ENCODE results near the gene CSNK1D.

The CSNK1D gene

GRCh38 chr17:82295472-82295814 lies 21.9 kb upstream of the CSNK1D start:
- peaks cover 48% of the 10 kb centered on the region for H3K36me3 Mint-ChIP-seq (ENCODE audit: insufficient read depth)
- H3K4me1 Mint-ChIP-seq (ENCODE audit: low read depth in 2 of 2), result peaks cover 39 to 40% of the 10 kb centered on the region in 2 donors
- DNase-seq (no peak), ATAC-seq (replicated peaks) (no peak)
- H3K27me3 Mint-ChIP-seq, result no peaks in the 10 kb centered on the region
- H3K27ac Mint-ChIP-seq, result no peak overlapping the region
- peaks cover 0 to 2% of the 10 kb centered on the region in 2 donors for H3K9me3 Mint-ChIP-seq
- no peak overlapping the region for H3K4me3 Mint-ChIP-seq

- Mint-ChIP-seq H3K27me3 (no peaks in the 10 kb centered on the region), H3K9me3 (peaks cover 0 to 2% of the 10 kb centered on the region in 2 donors), H3K4me1 (ENCODE audit: low read depth in 2 of 2) (peaks cover 31% of the 10 kb centered on the region in 2 donors), H3K36me3 (ENCODE audit: insufficient read depth) (peaks cover 41% of the 10 kb centered on the region), H3K27ac (peak overlapping the region; percentile 21 to 72), H3K4me3 (peak overlapping the region; percentile 62 to 67)
- ATAC-seq (replicated peaks) (no peak), DNase-seq (no peak)
Observed at GRCh38 chr17:82294064-82294773, 20.7 kb upstream of the CSNK1D start.

- Mint-ChIP-seq H3K27me3 (no peaks in the 10 kb centered on the region), H3K4me3 (peak overlapping the region; percentile 83 to 84), H3K9me3 (peaks cover 0 to 2% of the 10 kb centered on the region in 2 donors), H3K4me1 (ENCODE audit: low read depth in 2 of 2) (peaks cover 15 to 20% of the 10 kb centered on the region in 2 donors), H3K36me3 (ENCODE audit: insufficient read depth) (peaks cover 25% of the 10 kb centered on the region), H3K27ac (peak overlapping the region; percentile 91 to 93)
- ATAC-seq (replicated peaks), result peak; percentile 83
- peak; percentile 87 to 88 (median 88) for DNase-seq
Observed at GRCh38 chr17:82292251-82293154, 19.0 kb upstream of the CSNK1D start.

DNA sequence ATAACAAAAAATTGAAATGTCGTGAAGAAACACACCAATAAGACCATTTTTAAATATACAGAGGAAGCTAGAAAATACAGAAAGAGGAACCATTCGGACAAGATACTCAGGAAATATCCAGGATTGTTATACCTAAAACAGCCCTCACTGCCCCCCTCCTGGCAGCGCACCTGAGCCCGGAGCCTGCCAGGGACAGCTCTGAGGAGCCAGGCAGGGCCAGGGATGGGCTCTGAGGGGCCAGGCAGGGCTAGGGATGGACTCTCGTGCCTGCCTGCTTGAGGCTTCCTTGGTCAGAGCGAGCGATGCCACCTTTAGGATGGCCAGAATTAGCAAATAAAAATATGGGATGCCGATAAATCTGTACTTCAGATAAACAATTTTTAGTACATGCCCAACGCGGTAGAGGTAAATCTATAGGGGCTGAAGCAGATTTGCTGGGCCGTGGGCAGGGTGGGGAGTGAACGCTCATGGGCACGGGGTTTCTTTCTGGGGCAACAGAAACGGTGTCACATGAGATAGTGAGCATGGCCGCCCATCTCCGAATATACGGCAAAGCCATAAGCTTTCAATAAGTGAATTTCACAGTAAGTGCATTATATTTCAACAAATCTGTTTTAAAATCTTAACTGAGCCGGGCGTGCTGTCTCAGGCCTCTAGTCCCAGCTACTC lies 18.2 kb upstream of the CSNK1D start:
- peaks cover 0 to 2% of the 10 kb centered on the region in 2 donors for H3K9me3 Mint-ChIP-seq
- no peak for ATAC-seq (replicated peaks)
- peaks cover 19% of the 10 kb centered on the region for H3K36me3 Mint-ChIP-seq (ENCODE audit: insufficient read depth)
- peak overlapping the region; percentile 68 to 84 for H3K4me3 Mint-ChIP-seq
- peak overlapping the region; percentile 19 to 91 for H3K27ac Mint-ChIP-seq
- H3K27me3 Mint-ChIP-seq, result no peaks in the 10 kb centered on the region
- no peak for DNase-seq
- H3K4me1 Mint-ChIP-seq (ENCODE audit: low read depth in 2 of 2), result peaks cover 8 to 15% of the 10 kb centered on the region in 2 donors

GRCh38 chr17:82287868-82288801 lies 14.6 kb upstream of the CSNK1D start:
- Mint-ChIP-seq H3K9me3 (no peaks in the 10 kb centered on the region), H3K27me3 (no peaks in the 10 kb centered on the region), H3K36me3 (ENCODE audit: insufficient read depth) (peaks cover 8% of the 10 kb centered on the region), H3K27ac (no peak overlapping the region), H3K4me1 (ENCODE audit: low read depth in 2 of 2) (peaks cover 4 to 7% of the 10 kb centered on the region in 2 donors), H3K4me3 (no peak overlapping the region)
- DNase-seq, result no peak
- no peak for ATAC-seq (replicated peaks)

- Mint-ChIP-seq H3K4me1 (ENCODE audit: low read depth in 2 of 2) (peaks cover 5 to 7% of the 10 kb centered on the region in 2 donors), H3K4me3 (no peak overlapping the region), H3K36me3 (ENCODE audit: insufficient read depth) (peaks cover 2% of the 10 kb centered on the region), H3K27me3 (no peaks in the 10 kb centered on the region), H3K9me3 (no peaks in the 10 kb centered on the region), H3K27ac (no peak overlapping the region)
- DNase-seq (no peak), ATAC-seq (replicated peaks) (no peak)
Observed at GRCh38 chr17:82287013-82287867, 13.7 kb upstream of the CSNK1D start.

GRCh38 chr17:82285141-82285540 lies 11.6 kb upstream of the CSNK1D start:
- Mint-ChIP-seq H3K4me3 (no peak overlapping the region), H3K36me3 (ENCODE audit: insufficient read depth) (peaks cover 6% of the 10 kb centered on the region), H3K27me3 (no peaks in the 10 kb centered on the region), H3K27ac (no peak overlapping the region), H3K9me3 (no peaks in the 10 kb centered on the region), H3K4me1 (ENCODE audit: low read depth in 2 of 2) (peaks cover 17 to 22% of the 10 kb centered on the region in 2 donors)
- DNase-seq (no peak), ATAC-seq (replicated peaks) (no peak)

GRCh38 chr17:82283208-82283749 lies 9.8 kb upstream of the CSNK1D start:
- H3K9me3 Mint-ChIP-seq, result no peaks in the 10 kb centered on the region
- H3K4me1 Mint-ChIP-seq (ENCODE audit: low read depth in 2 of 2), result peaks cover 19 to 22% of the 10 kb centered on the region in 2 donors
- peaks cover 6% of the 10 kb centered on the region for H3K36me3 Mint-ChIP-seq (ENCODE audit: insufficient read depth)
- H3K27me3 Mint-ChIP-seq, result no peaks in the 10 kb centered on the region
- ATAC-seq (replicated peaks), result peak; percentile 59
- no peak for DNase-seq
- H3K4me3 Mint-ChIP-seq, result peak overlapping the region in 1 of 2 donors; percentile 42
- H3K27ac Mint-ChIP-seq, result no peak overlapping the region

DNA sequence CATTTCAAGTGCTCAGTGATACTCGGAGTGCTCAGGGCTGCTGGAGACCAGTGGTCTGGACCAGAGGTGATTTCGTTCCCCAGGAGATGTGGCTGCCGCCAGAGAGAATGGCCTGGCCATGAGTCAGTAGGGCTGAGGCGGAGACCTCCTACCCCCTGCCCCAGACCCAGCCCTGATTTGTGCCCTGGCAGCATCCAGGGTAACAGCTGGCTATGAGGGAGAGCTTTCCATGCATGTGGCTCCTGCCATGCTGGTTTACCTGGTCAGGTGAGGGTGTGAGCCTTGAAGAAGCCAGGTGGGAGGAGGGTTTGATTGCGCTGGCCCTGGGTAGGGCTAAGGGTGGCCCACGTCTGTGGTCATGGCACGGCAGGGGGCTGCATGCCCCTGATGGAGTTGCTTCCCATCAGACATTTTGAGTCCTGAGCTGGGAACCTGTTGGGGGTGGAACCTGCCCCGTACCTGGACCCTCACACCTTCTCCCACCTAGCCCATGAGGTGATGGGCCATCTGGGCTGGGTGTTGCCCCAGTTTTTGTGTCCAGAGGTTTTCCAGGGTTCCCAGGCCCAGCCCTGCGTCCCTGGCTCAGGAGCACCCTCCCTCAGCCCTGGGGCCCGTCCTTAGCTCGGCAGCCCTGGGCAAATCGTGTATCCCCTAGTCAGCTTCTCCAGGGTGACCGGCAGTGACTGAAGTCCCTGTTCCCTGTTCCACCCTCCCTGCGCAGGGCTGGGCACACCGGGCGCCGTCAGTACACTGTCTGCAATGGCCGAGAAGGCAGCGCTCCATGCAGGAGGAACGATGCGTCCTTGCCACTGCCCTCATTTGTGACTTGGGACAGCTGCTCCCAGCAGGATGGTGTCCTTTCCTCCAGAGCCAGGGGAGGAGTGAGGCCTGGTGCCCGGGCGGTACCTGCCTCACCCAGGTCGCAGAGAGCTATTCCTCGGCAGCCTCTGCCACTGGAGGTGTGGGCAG lies 9.0 kb upstream of the CSNK1D start:
- H3K27ac Mint-ChIP-seq, result peak overlapping the region in 1 of 2 donors; percentile 65
- H3K9me3 Mint-ChIP-seq, result no peaks in the 10 kb centered on the region
- DNase-seq, result no peak
- peaks cover 21 to 22% of the 10 kb centered on the region in 2 donors for H3K4me1 Mint-ChIP-seq (ENCODE audit: low read depth in 2 of 2)
- peak overlapping the region; percentile 14 to 56 for H3K4me3 Mint-ChIP-seq
- no peaks in the 10 kb centered on the region for H3K27me3 Mint-ChIP-seq
- ATAC-seq (replicated peaks), result no peak
- H3K36me3 Mint-ChIP-seq (ENCODE audit: insufficient read depth), result peaks cover 6% of the 10 kb centered on the region

- Mint-ChIP-seq H3K27me3 (no peaks in the 10 kb centered on the region), H3K36me3 (ENCODE audit: insufficient read depth) (peaks cover 6% of the 10 kb centered on the region), H3K9me3 (no peaks in the 10 kb centered on the region), H3K4me3 (peak overlapping the region; percentile 14 to 56), H3K27ac (peak overlapping the region in 1 of 2 donors; percentile 65), H3K4me1 (ENCODE audit: low read depth in 2 of 2) (peaks cover 22% of the 10 kb centered on the region in 2 donors)
- ATAC-seq (replicated peaks), result peak; percentile 86
- DNase-seq, result no peak
Observed at GRCh38 chr17:82281502-82282238, 8.2 kb upstream of the CSNK1D start.
